HG03469 (cell line): ENCODE data around the gene INSIG2.

Experiments
- ATAC-seq: cut with Tn5 transposase; IDR thresholded peaks from one replicate; pipeline ENCODE4 v1.9.1; 2021; ENCODE audit warnings: mild to moderate bottlenecking, moderate library complexity, moderate number of reproducible peaks; ENCODE audit not compliant: unreplicated experiment

The INSIG2 gene

GRCh38 chr2:118124288-118124891 is 36.1 kb downstream of the INSIG2 start:
- ATAC-seq, result no peak

DNA sequence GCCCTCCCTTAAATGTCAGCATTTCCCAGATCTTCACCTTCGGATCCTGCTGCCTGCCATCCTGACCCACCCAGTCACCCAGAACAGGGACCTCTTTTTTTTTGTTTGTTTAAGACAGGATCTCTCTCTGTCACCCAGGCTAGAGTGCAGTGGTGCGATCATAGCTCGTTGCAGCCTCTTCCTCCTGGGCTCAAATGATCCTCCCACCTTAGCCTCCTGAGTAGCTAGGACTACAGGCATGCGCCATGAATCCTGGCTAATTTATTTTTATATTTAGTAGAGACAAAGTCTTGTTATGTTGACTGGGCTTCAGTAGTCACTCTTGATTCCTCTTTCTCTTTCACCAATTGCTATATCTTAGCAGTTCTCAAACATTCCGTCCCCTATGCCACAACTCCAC is 39.0 kb downstream of the INSIG2 start:
- no peak for ATAC-seq

DNA sequence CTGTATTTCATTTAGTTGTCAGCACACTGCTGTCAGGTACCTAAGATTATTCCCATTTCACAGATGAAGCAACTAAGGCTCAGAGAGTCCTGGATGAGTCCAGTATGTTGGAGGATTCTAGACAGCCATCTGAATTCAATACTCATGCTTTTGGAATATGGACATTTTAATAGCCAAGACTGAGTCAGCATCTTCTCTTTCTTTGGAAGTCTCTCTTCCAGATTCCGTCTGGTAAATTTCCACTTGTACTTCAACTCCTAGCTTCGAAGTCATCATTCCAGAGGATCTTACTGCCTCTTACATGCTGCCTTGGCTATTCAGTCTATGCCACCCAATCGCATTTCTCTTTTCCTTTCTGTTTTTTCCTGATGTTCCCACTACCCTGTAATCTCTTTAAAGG is 40.6 kb downstream of the INSIG2 start:
- no peak for ATAC-seq

DNA sequence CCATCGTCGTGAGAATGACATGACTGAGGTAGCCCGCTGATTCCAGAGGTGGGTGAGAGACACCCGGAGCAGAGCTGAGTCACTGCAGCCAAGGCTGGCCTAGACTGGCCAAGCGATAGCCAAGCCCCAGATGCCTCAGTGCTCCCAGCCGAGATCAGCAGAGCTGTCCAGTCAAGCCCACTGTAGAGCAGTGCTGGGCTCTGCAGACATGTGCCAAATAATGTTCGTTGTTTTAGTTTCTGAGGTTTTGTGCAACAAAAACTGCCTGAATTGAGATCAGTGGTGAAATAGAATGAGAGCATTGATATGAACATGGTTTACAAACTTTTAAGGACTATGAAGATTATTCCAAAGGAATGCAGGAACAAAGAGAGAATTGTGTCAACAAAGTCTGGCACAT is 42.1 kb downstream of the INSIG2 start:
- no peak for ATAC-seq

GRCh38 chr2:118131771-118132170 is 43.5 kb downstream of the INSIG2 start:
- no peak for ATAC-seq

DNA sequence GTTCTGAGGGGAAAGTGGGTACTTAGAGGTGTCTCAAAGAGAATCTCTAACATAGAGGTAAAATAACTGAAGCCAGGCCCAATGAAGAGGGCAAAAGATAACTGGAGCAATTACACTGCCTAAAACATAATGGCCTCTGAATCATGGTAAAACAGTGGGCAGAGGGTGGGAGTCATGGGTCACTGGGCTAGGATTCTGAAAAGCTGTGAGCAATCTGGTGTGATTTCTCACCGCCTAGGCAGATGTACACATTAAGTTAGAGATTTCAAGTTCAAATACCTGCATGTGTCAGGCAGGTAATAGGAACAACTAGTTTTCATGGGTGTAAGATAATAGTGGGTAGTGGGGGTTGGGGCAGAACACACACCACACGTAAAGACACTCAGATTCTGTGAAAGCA is 45.6 kb downstream of the INSIG2 start:
- ATAC-seq, result no peak

DNA sequence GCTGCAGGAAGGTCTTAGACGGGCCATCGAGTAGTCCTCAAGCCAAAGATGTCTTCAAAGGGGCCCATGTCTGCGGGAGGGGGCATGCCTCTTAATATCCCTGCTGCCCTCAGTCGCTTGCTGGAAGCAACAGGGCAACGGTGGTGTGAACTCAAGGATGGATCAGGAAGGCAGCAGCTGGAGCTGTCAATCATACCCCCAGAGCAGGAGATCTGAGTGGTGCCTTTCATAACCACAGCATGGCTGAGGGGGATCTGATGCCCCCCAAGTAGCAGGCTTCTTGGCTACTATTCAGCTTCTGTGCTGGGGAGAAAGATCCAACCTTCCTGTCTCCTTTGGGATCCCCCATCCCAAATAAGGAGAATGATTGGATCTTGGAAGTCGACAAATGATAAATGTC is 46.4 kb downstream of the INSIG2 start:
- ATAC-seq, result no peak

- no peak for ATAC-seq
Measured at GRCh38 chr2:118145207-118145606, 56.9 kb downstream of the INSIG2 start.

- ATAC-seq, result no peak
Measured at GRCh38 chr2:118145806-118146205, 57.5 kb downstream of the INSIG2 start.

DNA sequence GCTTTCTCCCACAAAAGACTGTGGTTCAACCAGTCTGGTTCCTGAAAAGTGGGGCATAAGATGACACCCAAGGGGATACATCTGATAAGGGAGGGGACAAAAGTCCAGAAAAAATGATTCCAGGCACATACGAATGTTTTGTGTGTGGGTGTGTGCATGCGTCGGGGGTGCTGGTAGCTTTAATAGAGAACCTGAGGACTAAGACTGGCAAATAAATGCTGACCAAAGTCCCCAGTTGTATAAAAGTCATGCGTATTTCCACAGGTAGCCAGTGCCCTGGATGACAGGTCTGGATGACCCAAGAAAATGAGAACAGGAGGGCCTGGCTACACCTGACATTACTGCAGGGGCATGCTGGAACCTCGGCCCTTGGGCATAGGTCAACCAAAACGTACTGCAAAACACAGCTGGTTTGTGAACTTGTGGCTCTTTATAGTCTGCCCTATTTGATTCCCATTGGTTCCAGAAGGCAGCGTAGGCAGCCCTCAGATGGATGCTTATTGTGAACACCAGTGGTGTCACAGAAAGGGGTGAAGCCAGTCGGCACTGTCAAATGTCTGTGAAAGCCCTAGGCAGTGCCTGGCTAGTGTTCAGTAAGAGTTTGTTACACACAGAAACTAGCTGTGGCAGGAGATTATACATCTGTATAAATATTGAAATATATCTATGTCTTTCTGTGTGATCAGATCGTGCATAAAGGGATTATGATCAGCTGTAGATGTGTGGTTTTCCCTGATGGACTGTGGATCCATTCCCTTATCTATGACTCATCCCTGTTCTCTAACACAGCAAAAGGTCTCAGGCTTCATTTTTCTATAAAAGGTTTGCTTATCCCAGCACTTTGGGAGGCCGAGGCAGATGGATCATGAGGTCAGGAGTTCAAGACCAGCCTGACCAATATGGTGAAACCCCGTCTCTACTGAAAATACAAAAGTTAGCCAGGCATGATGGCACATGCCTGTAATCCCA is 58.3 kb downstream of the INSIG2 start:
- no peak for ATAC-seq

DNA sequence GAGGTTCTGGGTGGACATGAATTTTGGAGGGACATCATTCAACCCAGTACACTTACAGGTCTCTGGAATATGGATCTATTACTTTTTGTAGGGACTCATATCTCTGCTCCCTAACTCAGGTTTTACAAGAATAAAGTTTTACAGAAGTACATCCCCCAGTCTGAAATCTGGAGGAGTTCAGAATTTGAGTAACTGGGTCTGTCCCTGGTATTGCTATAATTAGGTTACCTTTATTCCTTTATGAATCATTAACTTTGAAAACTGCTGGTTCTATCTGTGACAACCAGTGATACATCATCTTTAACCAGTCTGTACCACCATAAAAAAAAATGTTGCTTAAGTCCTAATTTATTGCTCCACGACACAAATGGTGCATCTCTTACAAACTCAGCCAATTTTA is 59.9 kb downstream of the INSIG2 start:
- ATAC-seq, result peak; percentile 59

DNA sequence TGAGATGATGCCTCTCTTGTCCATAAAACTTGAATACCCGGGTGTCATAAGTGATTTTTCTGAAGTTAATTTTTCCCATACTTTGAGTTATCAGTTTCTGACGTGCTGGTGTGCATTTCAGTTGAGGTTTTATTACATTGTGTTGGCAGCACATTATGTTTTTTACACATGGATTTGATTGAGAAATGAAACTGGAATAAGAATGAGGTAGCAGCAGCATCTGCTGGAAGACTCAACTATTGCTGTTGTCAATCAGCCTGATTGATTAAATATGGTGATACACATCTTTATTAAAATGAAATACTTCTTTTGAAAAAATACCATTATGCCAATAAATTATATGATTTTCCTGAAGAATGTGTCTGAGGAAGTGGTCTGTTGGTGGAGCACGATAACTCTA is 60.5 kb downstream of the INSIG2 start:
- no peak for ATAC-seq

- ATAC-seq, result no peak
Measured at GRCh38 chr2:118150294-118150693, 62.0 kb downstream of the INSIG2 start.

GRCh38 chr2:118151831-118152230 is 63.6 kb downstream of the INSIG2 start:
- no peak for ATAC-seq

DNA sequence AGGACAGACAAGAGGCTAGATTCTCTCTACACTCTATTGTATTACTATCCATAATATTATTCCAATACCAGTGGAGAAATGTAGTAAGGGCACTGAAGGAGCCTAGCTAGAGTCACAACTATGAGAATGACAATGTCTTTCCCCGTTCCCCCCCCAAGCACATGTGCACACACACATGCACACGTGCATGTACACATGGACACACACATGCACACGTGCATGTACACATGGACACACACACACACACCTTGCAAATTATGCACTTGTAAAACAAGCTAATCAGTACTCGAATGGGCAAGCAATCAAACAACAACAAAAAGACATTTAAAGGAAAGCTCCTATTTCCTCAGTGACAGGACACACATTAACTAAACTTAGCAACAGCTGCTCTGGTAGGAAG is 65.2 kb downstream of the INSIG2 start:
- no peak for ATAC-seq

DNA sequence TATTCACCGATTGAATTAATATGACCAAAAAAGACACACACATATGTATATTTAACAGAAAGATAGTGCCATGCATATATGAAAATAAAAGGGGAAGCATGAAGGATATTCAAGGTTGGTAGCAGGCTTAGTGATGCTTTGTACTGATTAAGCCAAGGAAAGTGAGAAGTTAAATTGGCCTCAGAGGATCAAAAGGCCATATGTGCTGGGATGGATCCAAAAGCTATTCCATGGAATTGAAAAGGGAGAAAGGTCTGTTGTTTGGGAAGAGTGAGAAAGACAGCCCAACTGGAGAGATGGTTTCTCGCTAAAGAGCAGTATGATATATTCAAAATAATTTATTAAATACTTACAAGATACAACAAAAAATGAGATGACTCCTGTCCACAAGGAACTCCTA is 65.9 kb downstream of the INSIG2 start:
- no peak for ATAC-seq
